Adrenal gland (tissue), 5 donors: ENCODE data around the gene RPS6KC1.

Source experiments
- CTCF ChIP-seq, 6 experiments: fragments of 450-650 bp in 4 of 6; fragments of 200-600 bp in 2 of 6; sonication (generic) in 1 of 6; IDR thresholded peaks; 1 replicate in 5 of 6; 2 replicates in 1 of 6; pipeline versions ENCODE4 v1.5.1 to v1.8.0; 2016 to 2021; ENCODE audit warnings: antibody characterized with exemption in 6 of 6, mild to moderate bottlenecking in 2 of 6, moderate library complexity in 1 of 6
- POLR2A ChIP-seq, 2 donors: fragments of 450-650 bp; IDR thresholded peaks; one replicate each; pipeline ENCODE4 v1.6.1; 2017; ENCODE audit warnings: antibody characterized with exemption in 2 of 2, mild to moderate bottlenecking in 2 of 2, moderate library complexity in 1 of 2
- donor health status: DM: no; HTN: no; CAD: no.

DNA sequence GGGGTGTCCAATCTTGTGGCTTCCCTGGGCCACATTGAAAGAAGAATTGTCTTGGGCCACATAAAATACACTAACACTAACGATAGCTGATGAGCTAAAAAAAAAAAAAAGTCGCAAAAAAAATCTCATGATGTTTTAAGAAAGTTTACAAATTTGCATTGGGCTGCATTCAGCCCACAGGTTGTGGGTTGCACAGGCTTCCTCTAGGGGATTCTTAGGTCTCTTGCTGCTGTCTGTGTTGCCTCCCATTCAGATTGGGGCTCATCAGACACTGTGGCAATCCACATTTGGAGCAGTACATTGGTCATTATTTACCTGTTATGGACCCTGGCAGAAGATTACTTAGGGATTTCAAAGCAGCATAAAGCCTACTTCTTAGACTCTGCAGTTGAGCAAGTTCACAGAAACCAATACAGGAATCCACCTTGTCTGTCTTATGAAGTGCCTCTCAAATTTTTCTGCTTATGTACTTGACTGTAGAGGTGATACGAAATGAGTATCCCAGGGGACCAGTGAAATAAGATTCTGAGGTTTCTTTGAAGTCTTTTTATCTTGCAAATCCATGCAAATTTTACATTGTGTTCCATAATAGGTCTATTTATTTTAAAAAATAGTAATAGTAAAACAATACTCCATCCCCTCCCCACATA is 205.5 kb downstream of the RPS6KC1 start:
- TF ChIP-seq CTCF (IDR thresholded peaks at IDR 0.05) (no peak), POLR2A (IDR thresholded peaks at IDR 0.05) (no peak)
